ENCODE data around the gene JAGN1. TPM values are rescaled to one million over a fixed set of nuclear protein-coding genes. Genes with fewer than 3 reads are reported as not detected.

JAGN1 gene
- total RNA-seq, 2 experiments from 2014 or later, result 21.0 to 29.5 TPM

GRCh38 chr3:9934235-9934621, 43.8 kb downstream of the JAGN1 start:
- CTCF ChIA-PET (ENCODE audit: unreplicated experiment), result interaction anchor here (0.6 kb wide), 1 partner anchor 323 kb away, joined by 3 read pairs; no protein-coding TSS in a partner anchor
- Histone ChIP-seq H4K20me1 (ENCODE audit: insufficient read depth, low read length) (no peaks in the 10 kb centered on the region), H3K9me3 (ENCODE audit: low read length) (no peaks in the 10 kb centered on the region), H3K4me3 (ENCODE audit: low read depth, low read length, poor library complexity, severe bottlenecking) (peak overlapping the region; percentile 71), H3K27ac (ENCODE audit: low read depth, low read length, poor library complexity, severe bottlenecking) (peak overlapping the region; percentile 76), H3K36me3 (ENCODE audit: insufficient read depth, low read length) (peaks cover 16% of the 10 kb centered on the region; the same call in 1 of the 2 replicates), H3K4me1 (ENCODE audit: insufficient read depth, low read length, poor library complexity, severe bottlenecking) (peaks cover 22% of the 10 kb centered on the region), H3K4me2 (ENCODE audit: low read length) (peak overlapping the region; percentile 87), H3K79me2 (ENCODE audit: insufficient read depth, low read depth, low read length) (no peaks in the 10 kb centered on the region; the same call in 1 of the 2 replicates), H3K9me2 (ENCODE audit: insufficient read depth, low read length) (no peaks in the 10 kb centered on the region), H2AFZ (ENCODE audit: low read length) (peak overlapping the region; percentile 77)
- POLR2A ChIA-PET, result interaction anchor here (1.1 to 1.2 kb wide), 3 partner anchors 18 to 280 kb away, joined by 3 to 5 read pairs (median 4); partner anchors contain the start of gene PRRT3
- BruUV-seq (replicated peaks), result TSS peak; percentile 81
- intact Hi-C loops (cut with micrococcal nuclease; ENCODE audit: unreplicated experiment), result loop anchor here (5.0 to 10.0 kb wide), 6 partner anchors 92 to 537 kb away; partner anchors contain the start of genes ARPC4, RPUSD3, SEC13 and SETD5
- DNase-seq (ENCODE audit: low spot score), result peak; percentile 40
- TF ChIP-seq CTCF (conservative IDR thresholded peaks at IDR 0.05; ENCODE audit: low read length) (peak; percentile 48), EZH2phosphoT487 (IDR thresholded peaks at IDR 0.05; ENCODE audit: borderline replicate concordance, low read depth, low read length) (no peak)

GRCh38 chr3:9934993-9935392, 44.6 kb downstream of the JAGN1 start:
- H3K79me2 ChIP-seq (ENCODE audit: insufficient read depth, low read depth, low read length), result no peaks in the 10 kb centered on the region; the same call in 1 of the 2 replicates
- CTCF ChIA-PET (ENCODE audit: unreplicated experiment), result no interaction called here

More at GRCh38 chr3:9934993-9935392, 44.6 kb downstream of the JAGN1 start:
- BruUV-seq (replicated peaks), result no TSS peak
- H2AFZ ChIP-seq (ENCODE audit: low read length), result no peak overlapping the region
- peak overlapping the region; percentile 87 for H3K4me2 ChIP-seq (ENCODE audit: low read length)
- H3K4me1 ChIP-seq (ENCODE audit: insufficient read depth, low read length, poor library complexity, severe bottlenecking), result peaks cover 22% of the 10 kb centered on the region
- POLR2A ChIA-PET, result interaction anchor here (0.6 to 0.8 kb wide), 2 partner anchors 16 to 45 kb away, joined by 3 to 4 read pairs; partner anchors contain the start of gene JAGN1
- peak overlapping the region; percentile 71 for H3K4me3 ChIP-seq (ENCODE audit: low read depth, low read length, poor library complexity, severe bottlenecking)
- no peak for DNase-seq (ENCODE audit: low spot score)
- no peaks in the 10 kb centered on the region for H4K20me1 ChIP-seq (ENCODE audit: insufficient read depth, low read length)
- no peak for TF ChIP-seq CTCF (conservative IDR thresholded peaks at IDR 0.05; ENCODE audit: low read length)
- TF ChIP-seq EZH2phosphoT487 (IDR thresholded peaks at IDR 0.05; ENCODE audit: borderline replicate concordance, low read depth, low read length), result no peak
- H3K27ac ChIP-seq (ENCODE audit: low read depth, low read length, poor library complexity, severe bottlenecking), result no peak overlapping the region
- no peaks in the 10 kb centered on the region for H3K9me3 ChIP-seq (ENCODE audit: low read length)
- H3K9me2 ChIP-seq (ENCODE audit: insufficient read depth, low read length), result no peaks in the 10 kb centered on the region
- intact Hi-C loops (cut with micrococcal nuclease; ENCODE audit: unreplicated experiment), result loop anchor here (5.0 to 10.0 kb wide), 6 partner anchors 93 to 538 kb away; partner anchors contain the start of genes ARPC4, RPUSD3, SEC13 and SETD5
- peaks cover 16% of the 10 kb centered on the region; the same call in 1 of the 2 replicates for H3K36me3 ChIP-seq (ENCODE audit: insufficient read depth, low read length)

All from OCI-LY7 (cell line).